Measurements from ENCODE around the gene DBNDD1.
A peak's percentile ranks its signal among the peaks of the same experiment; 100 is the strongest.
"Not testable (repeated sequence)": the region's sequence is repeated elsewhere in the genome, so short reads cannot be mapped to it uniquely, and the experiment has no call there.

The DBNDD1 gene

GRCh38 chr16:90018652-90019542 is at the start of gene DBNDD1:
Gene DBNDD1 (minus strand): TSS chr16:90019456. CDS start chr16:90019341, 115 bp downstream.
- DNase-seq (ENCODE audit: low spot score): peak; percentile 77

- no peak for DNase-seq (ENCODE audit: low spot score)
These were observed 42.2 kb upstream of the DBNDD1 start for GRCh38 chr16:90061437-90061836.

GRCh38 chr16:90057738-90058173 is 38.5 kb upstream of the DBNDD1 start:
- DNase-seq (ENCODE audit: low spot score): no peak

- DNase-seq (ENCODE audit: low spot score): not testable (repeated sequence)
These were observed 37.3 kb upstream of the DBNDD1 start for GRCh38 chr16:90056521-90056920.

- DNase-seq (ENCODE audit: low spot score): no peak
These were observed 36.1 kb upstream of the DBNDD1 start for GRCh38 chr16:90055371-90055770.

- DNase-seq (ENCODE audit: low spot score): no peak
These were observed 35.3 kb upstream of the DBNDD1 start for GRCh38 chr16:90054554-90054953.

GRCh38 chr16:90053902-90054500 is 34.7 kb upstream of the DBNDD1 start:
- DNase-seq (ENCODE audit: low spot score): no peak

- no peak for DNase-seq (ENCODE audit: low spot score)
These were observed 31.7 kb upstream of the DBNDD1 start for GRCh38 chr16:90050969-90051368.

GRCh38 chr16:90048737-90049330 is 29.6 kb upstream of the DBNDD1 start:
- DNase-seq (ENCODE audit: low spot score): no peak

GRCh38 chr16:90048347-90048722 is 29.1 kb upstream of the DBNDD1 start:
- no peak for DNase-seq (ENCODE audit: low spot score)

GRCh38 chr16:90047714-90048346 is 28.6 kb upstream of the DBNDD1 start:
- no peak for DNase-seq (ENCODE audit: low spot score)

GRCh38 chr16:90046971-90047713 is 27.9 kb upstream of the DBNDD1 start:
- DNase-seq (ENCODE audit: low spot score): peak; percentile 72

GRCh38 chr16:90046122-90046970 is 27.1 kb upstream of the DBNDD1 start:
- no peak for DNase-seq (ENCODE audit: low spot score)

- peak; percentile 61 for DNase-seq (ENCODE audit: low spot score)
These were observed 24.9 kb upstream of the DBNDD1 start for GRCh38 chr16:90044111-90044551.

- DNase-seq (ENCODE audit: low spot score): no peak
These were observed 24.3 kb upstream of the DBNDD1 start for GRCh38 chr16:90043526-90043925.

- no peak for DNase-seq (ENCODE audit: low spot score)
These were observed 23.8 kb upstream of the DBNDD1 start for GRCh38 chr16:90042946-90043514.

GRCh38 chr16:90041896-90042473 is 22.7 kb upstream of the DBNDD1 start:
- no peak for DNase-seq (ENCODE audit: low spot score)

GRCh38 chr16:90040152-90041023 is 21.1 kb upstream of the DBNDD1 start:
- DNase-seq (ENCODE audit: low spot score): no peak

- no peak for DNase-seq (ENCODE audit: low spot score)
These were observed 18.0 kb upstream of the DBNDD1 start for GRCh38 chr16:90037276-90037675.

All from HuH-7.5 (cell line).